VCaP (cell line): Measurements from ENCODE around the gene CACYBP.

Source experiments
- H3K27ac ChIP-seq: fragments of 450-650 bp; 2 replicates; pipeline ENCODE4 v1.5.1; 2017
- CTCF ChIP-seq: fragments of 450-650 bp; conservative IDR thresholded peaks from 2 replicates; pipeline ENCODE4 v1.5.1; 2017; ENCODE audit warnings: mild to moderate bottlenecking, moderate library complexity

CACYBP gene

DNA sequence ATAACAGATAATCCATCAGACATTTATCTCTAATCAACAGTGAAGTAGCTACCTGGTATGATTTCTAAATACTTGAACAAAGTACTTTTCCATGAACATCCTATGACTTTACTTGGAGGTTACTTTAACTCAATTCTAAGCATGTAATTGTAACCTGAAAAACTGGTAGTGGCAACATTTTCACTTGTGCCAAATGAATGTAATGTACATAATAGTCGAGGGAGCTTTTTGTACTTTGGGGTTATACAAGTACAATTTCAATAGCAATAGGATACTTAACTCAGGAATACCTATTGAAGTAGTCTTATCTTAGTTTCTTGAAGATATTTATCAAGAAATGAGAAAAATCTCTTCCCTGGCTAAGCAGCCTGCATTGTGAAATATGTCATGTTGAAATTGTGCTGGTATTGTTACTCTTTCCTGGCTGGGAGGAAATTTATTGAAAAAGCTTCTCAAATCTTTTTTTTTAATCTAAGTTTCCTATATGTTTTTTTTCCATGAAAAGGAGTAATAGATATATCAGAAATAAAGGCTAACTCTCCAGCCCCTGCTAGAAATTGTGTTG lies 33.7 kb upstream of the CACYBP start:
- H3K27ac ChIP-seq: peak overlapping the region; percentile 54
- no peak for TF ChIP-seq CTCF

GRCh38 chr1:174967845-174968705 lies 31.7 kb upstream of the CACYBP start:
- TF ChIP-seq CTCF: no peak
- H3K27ac ChIP-seq: no peak overlapping the region

- no peak for TF ChIP-seq CTCF
- H3K27ac ChIP-seq: no peak overlapping the region
Observed at GRCh38 chr1:174968750-174969244, 30.9 kb upstream of the CACYBP start.

DNA sequence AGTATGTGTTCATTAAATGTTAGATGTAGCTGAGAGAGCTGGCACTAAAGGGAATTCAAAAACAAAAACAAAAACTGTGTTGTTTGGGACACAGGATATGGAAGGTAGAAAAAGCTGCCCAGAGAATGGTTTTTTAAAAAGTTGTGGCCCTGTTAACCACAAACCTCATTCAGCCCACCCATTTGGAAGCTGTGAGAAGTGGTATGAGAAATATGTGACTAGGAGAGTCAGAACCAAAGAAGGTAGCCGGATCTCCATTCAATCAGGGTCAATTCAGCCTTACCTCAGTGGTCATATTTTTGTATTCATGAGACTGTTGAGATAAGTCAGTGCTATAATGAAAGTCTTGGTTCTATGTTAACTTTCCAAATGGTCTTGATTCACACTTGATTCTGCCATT lies 29.8 kb upstream of the CACYBP start:
- no peak overlapping the region for H3K27ac ChIP-seq
- TF ChIP-seq CTCF: no peak

- TF ChIP-seq CTCF: no peak
- peak overlapping the region; percentile 75 for H3K27ac ChIP-seq
Observed at GRCh38 chr1:174971466-174971865, 28.3 kb upstream of the CACYBP start.

GRCh38 chr1:174971902-174972301 lies 27.8 kb upstream of the CACYBP start:
- no peak for TF ChIP-seq CTCF
- H3K27ac ChIP-seq: peak overlapping the region; percentile 75

GRCh38 chr1:174974711-174975119 lies 25.0 kb upstream of the CACYBP start:
- TF ChIP-seq CTCF: no peak
- H3K27ac ChIP-seq: no peak overlapping the region
